WI38 (cell line): ENCODE measurements around the gene FAM151A.

ENCODE experiments used
- H3K4me3 ChIP-seq: 2 replicates; pipeline ENCODE4 v1.5.1; 2011; ENCODE audit warnings: low read depth, mild to moderate bottlenecking, control low read depth, low read length
- TF ChIP-seq, protein P1 (sequence below): IDR thresholded peaks from 2 replicates; pipeline ENCODE4 v1.5.1; 2012; ENCODE audit warnings: low read depth, mild to moderate bottlenecking, control low read depth, low read length

The FAM151A gene

DNA sequence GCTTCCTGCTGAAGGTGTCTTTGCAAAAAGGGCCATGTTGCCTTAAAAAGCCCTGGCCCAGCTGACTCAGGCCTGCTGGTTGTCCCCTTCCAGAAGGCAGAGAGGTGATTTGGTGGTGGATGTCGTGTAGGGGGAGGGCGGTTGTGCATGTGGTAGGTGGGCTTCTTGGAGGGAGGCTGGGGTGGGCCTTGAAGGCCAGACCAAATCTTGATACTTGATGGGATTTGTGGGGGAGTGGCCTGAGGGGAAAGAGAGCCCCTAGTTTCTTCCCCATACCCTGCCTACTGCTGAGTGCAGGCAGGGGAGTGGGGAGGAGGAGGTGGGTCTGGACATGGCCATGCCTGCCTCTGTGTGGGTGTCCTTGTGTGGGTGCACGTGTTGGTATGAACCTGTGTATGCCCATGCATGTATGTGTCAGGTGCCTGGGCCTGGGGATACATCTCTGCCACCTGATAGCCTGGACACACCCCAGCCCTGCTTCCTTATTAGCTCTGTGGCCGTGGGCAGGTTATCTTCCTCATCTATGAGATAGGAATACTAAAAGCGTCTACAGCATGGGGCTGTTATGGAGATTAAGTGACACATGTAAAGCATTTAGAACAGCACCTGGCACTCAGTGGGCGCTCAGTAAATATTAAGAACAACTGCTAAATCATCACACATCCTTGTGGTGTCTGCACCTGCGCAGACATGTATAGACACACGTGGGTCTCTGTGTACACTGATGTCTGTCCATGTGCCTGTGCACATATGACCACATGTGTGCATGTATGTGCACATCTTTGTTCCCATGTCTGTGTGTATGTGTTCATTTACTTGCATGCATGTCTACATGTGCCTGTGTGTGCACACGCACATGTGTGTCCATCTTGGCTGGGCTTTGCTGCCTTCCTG, 17.0 kb downstream of the FAM151A start:
- TF ChIP-seq, protein P1, sequence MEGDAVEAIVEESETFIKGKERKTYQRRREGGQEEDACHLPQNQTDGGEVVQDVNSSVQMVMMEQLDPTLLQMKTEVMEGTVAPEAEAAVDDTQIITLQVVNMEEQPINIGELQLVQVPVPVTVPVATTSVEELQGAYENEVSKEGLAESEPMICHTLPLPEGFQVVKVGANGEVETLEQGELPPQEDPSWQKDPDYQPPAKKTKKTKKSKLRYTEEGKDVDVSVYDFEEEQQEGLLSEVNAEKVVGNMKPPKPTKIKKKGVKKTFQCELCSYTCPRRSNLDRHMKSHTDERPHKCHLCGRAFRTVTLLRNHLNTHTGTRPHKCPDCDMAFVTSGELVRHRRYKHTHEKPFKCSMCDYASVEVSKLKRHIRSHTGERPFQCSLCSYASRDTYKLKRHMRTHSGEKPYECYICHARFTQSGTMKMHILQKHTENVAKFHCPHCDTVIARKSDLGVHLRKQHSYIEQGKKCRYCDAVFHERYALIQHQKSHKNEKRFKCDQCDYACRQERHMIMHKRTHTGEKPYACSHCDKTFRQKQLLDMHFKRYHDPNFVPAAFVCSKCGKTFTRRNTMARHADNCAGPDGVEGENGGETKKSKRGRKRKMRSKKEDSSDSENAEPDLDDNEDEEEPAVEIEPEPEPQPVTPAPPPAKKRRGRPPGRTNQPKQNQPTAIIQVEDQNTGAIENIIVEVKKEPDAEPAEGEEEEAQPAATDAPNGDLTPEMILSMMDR = no peak

DNA sequence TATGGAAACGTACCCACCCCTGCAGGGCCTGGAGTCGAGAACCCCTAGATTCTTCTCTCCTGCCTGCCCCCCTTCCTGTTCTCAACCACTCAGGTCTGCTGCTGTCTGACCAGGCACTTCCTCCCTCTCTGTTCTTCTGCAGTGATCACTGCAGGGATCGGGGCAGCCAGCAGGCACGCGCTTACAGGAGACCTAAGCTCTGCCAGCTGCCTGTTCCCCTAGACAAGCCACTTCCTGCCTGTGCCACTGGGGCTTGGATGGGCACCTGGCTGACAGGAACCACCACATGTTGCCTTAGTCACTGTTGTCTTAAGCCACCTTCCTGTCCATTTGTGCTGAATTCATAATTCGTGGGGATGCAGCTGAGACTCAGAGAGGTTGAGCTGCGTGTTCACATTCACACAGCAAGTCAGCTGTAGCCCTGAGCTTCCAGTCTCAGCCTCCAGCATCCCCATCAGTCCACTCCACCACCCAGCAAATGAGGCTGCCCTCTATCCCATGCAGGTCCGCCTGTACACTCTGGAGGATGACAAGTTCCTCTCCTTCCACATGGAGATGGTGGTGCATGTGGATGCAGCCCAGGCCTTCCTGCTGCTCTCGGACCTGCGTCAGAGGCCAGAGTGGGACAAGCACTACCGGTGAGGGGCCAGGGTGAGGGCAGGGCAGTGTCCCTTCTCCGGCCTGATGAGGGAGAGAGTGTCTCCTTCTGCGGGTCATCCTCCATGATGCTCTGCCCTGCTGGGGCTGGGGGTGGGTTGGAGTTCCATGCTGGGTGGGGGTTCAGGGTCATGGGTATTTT, 18.6 kb downstream of the FAM151A start:
- H3K4me3 ChIP-seq = no peak overlapping the region
- TF ChIP-seq, protein P1 = no peak

More for the DNA sequence above, 17.0 kb downstream of the FAM151A start:
- no peak overlapping the region for H3K4me3 ChIP-seq

DNA sequence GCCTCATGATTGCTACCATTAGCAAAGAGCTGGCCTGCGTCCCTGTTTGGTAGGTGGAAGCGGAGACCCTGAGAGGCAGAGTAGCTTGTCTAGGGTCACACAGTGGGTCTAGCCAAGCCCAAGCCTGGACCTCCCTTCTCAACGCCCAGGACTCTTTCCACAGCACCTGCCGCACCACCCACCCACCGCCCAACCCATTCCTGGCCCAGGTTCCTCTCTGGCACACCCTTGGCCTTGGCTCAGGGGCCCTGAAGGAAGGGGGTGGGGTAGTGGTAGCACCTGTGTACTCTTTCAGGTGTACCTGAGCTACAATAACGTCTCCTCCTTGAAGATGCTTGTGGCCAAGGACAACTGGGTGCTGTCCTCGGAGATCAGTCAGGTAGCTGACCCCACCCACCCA, 19.3 kb downstream of the FAM151A start:
- H3K4me3 ChIP-seq = no peak overlapping the region
- TF ChIP-seq, protein P1 = no peak

DNA sequence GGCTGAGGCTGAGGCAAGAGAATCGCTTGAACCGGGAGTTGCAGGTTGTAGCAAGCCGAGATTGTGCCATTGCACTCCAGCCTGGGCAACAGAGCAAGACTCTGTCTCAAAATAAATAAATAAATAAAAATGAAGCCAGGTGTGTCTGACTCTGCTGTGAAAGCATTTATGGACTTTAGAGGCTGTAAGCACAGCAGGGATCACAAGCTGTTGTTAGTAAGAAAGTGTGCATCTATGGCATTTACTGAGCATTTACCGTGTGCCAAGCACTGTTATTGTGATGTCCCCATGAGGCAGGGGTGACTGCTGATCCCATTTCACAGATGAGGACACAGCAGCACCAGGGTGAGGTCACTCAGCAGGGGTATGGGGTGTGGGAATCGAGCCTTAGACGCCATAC, 20.1 kb downstream of the FAM151A start:
- H3K4me3 ChIP-seq = no peak overlapping the region
- TF ChIP-seq, protein P1 = no peak

DNA sequence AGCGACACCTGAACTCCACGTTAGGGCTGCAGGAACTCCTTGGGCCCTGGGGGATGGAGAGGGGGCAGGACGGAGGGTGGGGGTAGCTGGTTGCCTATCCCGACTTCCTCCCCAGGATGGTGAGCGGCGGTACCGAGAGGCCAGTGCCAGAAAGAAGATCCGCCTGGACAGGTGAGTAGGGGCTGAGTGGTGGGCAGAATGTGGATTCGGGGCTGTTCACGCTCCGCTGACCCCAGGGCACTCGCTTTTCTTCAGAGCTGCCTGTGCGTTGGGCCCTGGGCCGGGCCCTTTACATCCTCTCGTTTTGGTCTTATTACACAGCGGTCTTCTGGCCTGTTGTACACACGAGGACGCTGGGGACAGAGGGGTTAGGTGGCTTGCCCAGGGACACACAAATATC, 20.8 kb downstream of the FAM151A start:
- H3K4me3 ChIP-seq = no peak overlapping the region
- TF ChIP-seq, protein P1 = no peak

DNA sequence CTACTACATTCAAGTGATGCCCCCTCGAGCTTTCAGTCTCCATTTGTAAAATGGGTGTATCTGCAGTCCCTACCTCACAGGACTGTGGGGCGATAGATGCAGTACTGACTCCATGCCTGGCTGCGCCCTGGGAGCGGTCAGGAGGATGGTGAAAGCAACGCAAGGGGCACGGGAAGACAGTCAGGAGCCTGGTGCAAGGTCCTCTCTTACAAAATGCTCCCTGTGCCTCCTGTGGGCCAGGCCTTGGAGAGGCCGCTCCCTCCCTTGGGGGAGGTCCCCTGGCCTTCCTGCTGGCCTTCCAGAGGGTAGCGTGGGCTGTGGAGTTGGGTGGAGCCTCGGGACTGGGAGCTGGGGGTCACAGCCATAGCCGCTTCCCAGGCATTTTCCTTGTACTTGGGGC, 21.6 kb downstream of the FAM151A start:
- TF ChIP-seq, protein P1 = no peak
- H3K4me3 ChIP-seq = no peak overlapping the region
